NT2/D1 (cell line): ENCODE measurements around the gene UNC45B.

Source experiments
- DNase-seq: peaks from one replicate; pipeline ENCODE4 v3.0.0-alpha.2; 2011; ENCODE audit warnings: low read depth, low spot score
- H3K27me3 ChIP-seq: 2 replicates; pipeline ENCODE4 v1.6.0; 2011; ENCODE audit warnings: mild to moderate bottlenecking; ENCODE audit not compliant: insufficient read length, insufficient read depth
- H3K36me3 ChIP-seq: 2 replicates; pipeline ENCODE4 v1.6.1; 2011; ENCODE audit warnings: mild to moderate bottlenecking, low read length, mixed read lengths; ENCODE audit not compliant: insufficient read depth, insufficient read length
- H3K4me1 ChIP-seq: 2 replicates; pipeline ENCODE4 v1.5.1; 2011; ENCODE audit not compliant: insufficient read depth, insufficient read length
- H3K4me3 ChIP-seq: 2 replicates; pipeline ENCODE4 v1.5.1; 2011; ENCODE audit warnings: low read depth; ENCODE audit not compliant: insufficient read length
- H3K9ac ChIP-seq: 2 replicates; pipeline ENCODE4 v1.6.0; 2011; ENCODE audit warnings: low read depth; ENCODE audit not compliant: insufficient read length
- H3K9me3 ChIP-seq: 2 replicates; pipeline ENCODE4 v1.5.1; 2011; ENCODE audit warnings: mild to moderate bottlenecking, low read length; ENCODE audit not compliant: insufficient read depth
- SUZ12 ChIP-seq: IDR thresholded peaks from 2 replicates; pipeline ENCODE4 v1.6.1; 2011; ENCODE audit not compliant: insufficient read length, insufficient read depth; ENCODE audit errors: extremely low read depth
- YY1 ChIP-seq: IDR thresholded peaks from 2 replicates; pipeline ENCODE4 v1.6.1; 2011; ENCODE audit not compliant: insufficient read length, insufficient read depth
- ZNF274 ChIP-seq: IDR thresholded peaks from 2 replicates; pipeline ENCODE4 v1.6.1; 2011; ENCODE audit warnings: mild to moderate bottlenecking, low read depth, low read length

UNC45B gene

GRCh38 chr17:35116845-35117244, 30.8 kb upstream of the UNC45B start:
- peaks cover 16% of the 10 kb centered on the region for H3K27me3 ChIP-seq
- TF ChIP-seq YY1 (no peak), ZNF274 (no peak), SUZ12 (no peak)
- H3K4me1 ChIP-seq: peaks cover 6% of the 10 kb centered on the region
- no peaks in the 10 kb centered on the region for H3K9me3 ChIP-seq
- DNase-seq: no peak
- H3K36me3 ChIP-seq: peaks cover 27% of the 10 kb centered on the region
- no peak overlapping the region for H3K9ac ChIP-seq
- no peak overlapping the region for H3K4me3 ChIP-seq

- Histone ChIP-seq H3K9ac (no peak overlapping the region), H3K4me3 (no peak overlapping the region), H3K36me3 (peaks cover 23% of the 10 kb centered on the region), H3K9me3 (no peaks in the 10 kb centered on the region), H3K4me1 (peaks cover 6% of the 10 kb centered on the region), H3K27me3 (peaks cover 16% of the 10 kb centered on the region)
- TF ChIP-seq SUZ12 (no peak), YY1 (no peak), ZNF274 (no peak)
- no peak for DNase-seq
Observed at GRCh38 chr17:35117984-35118383, 29.6 kb upstream of the UNC45B start.

GRCh38 chr17:35119370-35120165, 28.0 kb upstream of the UNC45B start, which contains the start of gene RAD51D:
TSS of gene RAD51D (minus strand) at chr17:35119860. CDS start at chr17:35119613, 247 bp downstream.
- H3K4me3 ChIP-seq: peak within 1 kb of the TSS; percentile 71
- peaks cover 21% of the 10 kb centered on the region for H3K36me3 ChIP-seq
- H3K9ac ChIP-seq: peak within 1 kb of the TSS; percentile 80
- H3K4me1 ChIP-seq: peaks cover 6% of the 10 kb centered on the region
- peaks cover 16% of the 10 kb centered on the region for H3K27me3 ChIP-seq
- DNase-seq: peak; percentile 38
- H3K9me3 ChIP-seq: no peaks in the 10 kb centered on the region
- TF ChIP-seq ZNF274: no peak
- TF ChIP-seq SUZ12: no peak

- H3K9ac ChIP-seq: no peak within 1 kb of the TSS
- peaks cover 16% of the 10 kb centered on the region for H3K27me3 ChIP-seq
- DNase-seq: no peak
- H3K36me3 ChIP-seq: peaks cover 15% of the 10 kb centered on the region
- TF ChIP-seq YY1 (no peak), SUZ12 (no peak), ZNF274 (no peak)
- no peaks in the 10 kb centered on the region for H3K9me3 ChIP-seq
- peaks cover 6% of the 10 kb centered on the region for H3K4me1 ChIP-seq
- no peak within 1 kb of the TSS for H3K4me3 ChIP-seq
Observed at GRCh38 chr17:35121315-35121714, 26.3 kb upstream of the UNC45B start, which contains the start of gene FNDC8. TSS of gene FNDC8 (plus strand) at chr17:35121615. CDS start at chr17:35121694, 79 bp downstream.

- Histone ChIP-seq H3K9me3 (no peaks in the 10 kb centered on the region), H3K36me3 (peaks cover 28% of the 10 kb centered on the region), H3K9ac (no peak overlapping the region), H3K27me3 (no peaks in the 10 kb centered on the region), H3K4me1 (no peaks in the 10 kb centered on the region), H3K4me3 (no peak overlapping the region)
- no peak for DNase-seq
- TF ChIP-seq SUZ12 (no peak), YY1 (no peak), ZNF274 (no peak)
Observed at GRCh38 chr17:35127751-35128514, 19.7 kb upstream of the UNC45B start.

- no peaks in the 10 kb centered on the region for H3K9me3 ChIP-seq
- H3K36me3 ChIP-seq: peaks cover 42% of the 10 kb centered on the region
- no peak for DNase-seq
Observed at GRCh38 chr17:35129154-35129972, 18.3 kb upstream of the UNC45B start.

More at GRCh38 chr17:35129154-35129972, 18.3 kb upstream of the UNC45B start:
- TF ChIP-seq YY1: no peak
- TF ChIP-seq ZNF274: no peak
- TF ChIP-seq SUZ12: no peak
- Histone ChIP-seq H3K4me3 (no peak overlapping the region), H3K9ac (no peak overlapping the region), H3K27me3 (no peaks in the 10 kb centered on the region), H3K4me1 (no peaks in the 10 kb centered on the region)
